DOHH2 (cell line): ENCODE results near the gene LMNB1.

Experiments
- H3F3A ChIP-seq: fragments of 200-600 bp; sonication (generic), shearing (Covaris generic); 2 replicates; pipeline ENCODE4 v1.6.0; 2016; ENCODE audit warnings: antibody characterized with exemption, mild to moderate bottlenecking; ENCODE audit not compliant: control insufficient read depth, insufficient read depth
- H3K27ac ChIP-seq: fragments of 200-600 bp; sonication (generic); 2 replicates; pipeline ENCODE4 v1.5.1; 2014; ENCODE audit warnings: low read depth, mild to moderate bottlenecking, low read length, moderate library complexity
- H3K27me3 ChIP-seq: fragments of 200-600 bp; sonication (generic); 2 replicates; pipeline ENCODE4 v1.6.1; 2014; ENCODE audit warnings: mild to moderate bottlenecking, low read length, mixed read lengths; ENCODE audit not compliant: control insufficient read depth
- H3K36me3 ChIP-seq: fragments of 200-600 bp; sonication (generic); 2 replicates; pipeline ENCODE4 v1.6.1; 2014; ENCODE audit warnings: mild to moderate bottlenecking, low read length, moderate library complexity, mixed read lengths; ENCODE audit not compliant: control insufficient read depth
- H3K4me1 ChIP-seq: fragments of 200-600 bp; sonication (generic); 2 replicates; pipeline ENCODE4 v1.6.1; 2014; ENCODE audit warnings: mild to moderate bottlenecking, low read length, mixed read lengths; ENCODE audit not compliant: control insufficient read depth
- H3K4me2 ChIP-seq: fragments of 200-600 bp; sonication (generic); 2 replicates; pipeline ENCODE4 v1.6.0; 2014; ENCODE audit warnings: mild to moderate bottlenecking, low read length, moderate library complexity
- H3K4me3 ChIP-seq: fragments of 200-600 bp; sonication (generic); 2 replicates; pipeline ENCODE4 v1.5.1; 2014; ENCODE audit warnings: mild to moderate bottlenecking, low read length, mixed read lengths
- H3K79me2 ChIP-seq: fragments of 200-600 bp; sonication (generic); 2 replicates; pipeline ENCODE4 v1.6.1; 2014; ENCODE audit warnings: mild to moderate bottlenecking, low read length, mixed read lengths; ENCODE audit not compliant: control insufficient read depth
- H3K9me2 ChIP-seq: fragments of 200-600 bp; sonication (generic); replicated peaks from 2 replicates; pipeline ENCODE4 v1.6.1; 2014; ENCODE audit warnings: mild to moderate bottlenecking, low read length, mixed read lengths; ENCODE audit not compliant: control insufficient read depth
- H3K9me3 ChIP-seq: fragments of 200-600 bp; sonication (generic); 2 replicates; pipeline ENCODE4 v1.6.1; 2014; ENCODE audit warnings: antibody characterized with exemption, low read length, mixed read lengths; ENCODE audit not compliant: control insufficient read depth, insufficient read depth
- H4K20me1 ChIP-seq: fragments of 200-600 bp; sonication (generic); 2 replicates; pipeline ENCODE4 v1.6.0; 2014; ENCODE audit warnings: low read depth, mild to moderate bottlenecking, antibody characterized with exemption, low read length, moderate library complexity; ENCODE audit not compliant: control insufficient read depth, insufficient read depth
- CTCF ChIP-seq: fragments of 200-600 bp; sonication (generic); IDR thresholded peaks from one replicate; pipeline ENCODE4 v1.5.1; 2014; ENCODE audit warnings: antibody characterized with exemption, mild to moderate bottlenecking, low read depth, low read length; ENCODE audit not compliant: poor library complexity, severe bottlenecking
- EZH2phosphoT487 ChIP-seq: fragments of 200-600 bp; sonication (generic); IDR thresholded peaks from 2 replicates; pipeline ENCODE4 v1.6.1; 2017; ENCODE audit warnings: borderline replicate concordance, mild to moderate bottlenecking, antibody characterized with exemption, low read length, moderate library complexity, mixed read lengths

LMNB1 gene

GRCh38 chr5:126875303-126875785, 98.4 kb downstream of the LMNB1 start:
- H3K4me3 ChIP-seq = no peak overlapping the region
- no peaks in the 10 kb centered on the region for H3K9me2 ChIP-seq
- H3K4me2 ChIP-seq = no peak overlapping the region
- no peak overlapping the region for H3K27ac ChIP-seq
- H3K27me3 ChIP-seq = no peaks in the 10 kb centered on the region
- H4K20me1 ChIP-seq = no peaks in the 10 kb centered on the region
- TF ChIP-seq CTCF = no peak
- no peak for TF ChIP-seq EZH2phosphoT487
- H3K36me3 ChIP-seq = no peaks in the 10 kb centered on the region
- no peaks in the 10 kb centered on the region for H3F3A ChIP-seq
- no peaks in the 10 kb centered on the region for H3K4me1 ChIP-seq
- H3K9me3 ChIP-seq = no peaks in the 10 kb centered on the region
- no peaks in the 10 kb centered on the region for H3K79me2 ChIP-seq

- Histone ChIP-seq H3K9me3 (no peaks in the 10 kb centered on the region), H3K4me1 (no peaks in the 10 kb centered on the region), H4K20me1 (no peaks in the 10 kb centered on the region), H3F3A (no peaks in the 10 kb centered on the region), H3K27ac (no peak overlapping the region), H3K27me3 (no peaks in the 10 kb centered on the region), H3K79me2 (no peaks in the 10 kb centered on the region), H3K4me2 (no peak overlapping the region), H3K9me2 (no peaks in the 10 kb centered on the region), H3K36me3 (no peaks in the 10 kb centered on the region), H3K4me3 (no peak overlapping the region)
- TF ChIP-seq EZH2phosphoT487 (no peak), CTCF (no peak)
These were observed 100.7 kb downstream of the LMNB1 start for GRCh38 chr5:126877602-126878001.

GRCh38 chr5:126878085-126878484, 101.1 kb downstream of the LMNB1 start:
- TF ChIP-seq EZH2phosphoT487 (no peak), CTCF (no peak)
- no peaks in the 10 kb centered on the region for H3K27me3 ChIP-seq
- no peaks in the 10 kb centered on the region for H3K79me2 ChIP-seq
- no peaks in the 10 kb centered on the region for H4K20me1 ChIP-seq
- H3K4me3 ChIP-seq = no peak overlapping the region
- H3F3A ChIP-seq = no peaks in the 10 kb centered on the region
- H3K4me1 ChIP-seq = no peaks in the 10 kb centered on the region
- H3K36me3 ChIP-seq = no peaks in the 10 kb centered on the region
- no peak overlapping the region for H3K4me2 ChIP-seq
- H3K9me3 ChIP-seq = no peaks in the 10 kb centered on the region
- H3K27ac ChIP-seq = no peak overlapping the region
- H3K9me2 ChIP-seq = no peaks in the 10 kb centered on the region
